ENCODE data around the gene PRKAG2. TPM values are rescaled to one million over a fixed set of nuclear protein-coding genes. Genes with fewer than 3 reads are reported as not detected.

The PRKAG2 gene
- total RNA-seq (10 to 100 TPM; 25.6 to 50.9 (median 41.3) TPM), polyA plus RNA-seq (10 to 100 TPM; 15.8 to 31.4 (median 18.3) TPM)
- long read RNA-seq, donor 1, partial matches to known transcripts = 0 of 3 reads
- long read RNA-seq, donor 1, other reads (novel, unspliced or antisense) = 0 of 3 reads
- long read RNA-seq, donor 2, partial matches to known transcripts = 0 of 1 reads
- long read RNA-seq, donor 2, other reads (novel, unspliced or antisense) = 0 of 1 reads

- DNase-seq = peak; percentile 93
- H3K36me3 ChIP-seq = no peaks in the 10 kb centered on the region
- TF ChIP-seq CTCF (IDR thresholded peaks at IDR 0.05 in 8 of 11, conservative IDR thresholded peaks at IDR 0.05 in 3 of 11) (peak in 4 of 11 experiments; percentile 12 to 31 (median 16)), POLR2AphosphoS5 (IDR thresholded peaks at IDR 0.05) (peak; percentile 60 to 74 (median 72)), POLR2A (IDR thresholded peaks at IDR 0.05) (peak in 1 of 3 donors; percentile 3)
- H3K27me3 ChIP-seq (replicated peaks in 1 of 7) = peaks cover 0 to 20% (median 0%) of the 10 kb centered on the region in 7 donors
- no peaks in the 10 kb centered on the region for H3K9me3 ChIP-seq
- peak within 1 kb of the TSS; percentile 77 to 99 (median 91) for H3K4me3 ChIP-seq
- WGBS, 5 donors = 0 to 1% (median 1%) methylated on average over 20 to 95 of the region's 95 CpGs
- peaks cover 5 to 43% (median 21%) of the 10 kb centered on the region in 6 donors for H3K4me1 ChIP-seq
- peak within 1 kb of the TSS; percentile 75 to 93 (median 86) for H3K27ac ChIP-seq
- intact Hi-C loops (cut with DNase I; ENCODE audit: low total_unique reads) = loop anchor here (10.0 kb wide), 1 partner anchor 242 kb away; no protein-coding TSS in a partner anchor
Observed at GRCh38 chr7:151876899-151877777, at the start of gene PRKAG2. Gene PRKAG2, minus strand, starts transcription at chr7:151877115. Its CDS starts 495 bp downstream, at chr7:151876620.

GRCh38 chr7:151926336-151926712 lies 49.4 kb upstream of the PRKAG2 start:
- H3K27me3 ChIP-seq (replicated peaks in 1 of 7) = peaks cover 0 to 5% (median 0%) of the 10 kb centered on the region in 7 donors
- H3K36me3 ChIP-seq = no peaks in the 10 kb centered on the region
- intact Hi-C loops (cut with DNase I; ENCODE audit: low total_unique reads) = no loop called here
- WGBS, 5 donors = 80 to 94% (median 90%) methylated on average over 2 to 5 of the region's 5 CpGs
- peak; percentile 73 for DNase-seq
- H3K27ac ChIP-seq = peak overlapping the region in 6 of 8 donors; percentile 71 to 87 (median 80)
- peaks cover 0 to 53% (median 20%) of the 10 kb centered on the region in 6 donors for H3K4me1 ChIP-seq
- H3K4me3 ChIP-seq = peak overlapping the region in 1 of 8 donors; percentile 41
- TF ChIP-seq POLR2A (IDR thresholded peaks at IDR 0.05) (no peak), POLR2AphosphoS5 (IDR thresholded peaks at IDR 0.05) (no peak), CTCF (IDR thresholded peaks at IDR 0.05 in 8 of 11, conservative IDR thresholded peaks at IDR 0.05 in 3 of 11) (no peak)
- no peaks in the 10 kb centered on the region for H3K9me3 ChIP-seq

GRCh38 chr7:151925446-151926335 lies 48.8 kb upstream of the PRKAG2 start:
- H3K9me3 ChIP-seq = no peaks in the 10 kb centered on the region
- H3K4me1 ChIP-seq = peaks cover 0 to 53% (median 20%) of the 10 kb centered on the region in 6 donors
- WGBS, 5 donors = 38 to 58% (median 47%) methylated on average over 22 of the region's 22 CpGs
- intact Hi-C loops (cut with DNase I; ENCODE audit: low total_unique reads) = no loop called here
- TF ChIP-seq POLR2AphosphoS5 (IDR thresholded peaks at IDR 0.05) = peak; percentile 57 to 64 (median 62)
- TF ChIP-seq POLR2A (IDR thresholded peaks at IDR 0.05) = no peak
- H3K36me3 ChIP-seq = no peaks in the 10 kb centered on the region
- H3K27me3 ChIP-seq (replicated peaks in 1 of 7) = peaks cover 0 to 5% (median 0%) of the 10 kb centered on the region in 7 donors
- peak overlapping the region in 2 of 8 donors; percentile 4 to 41 for H3K4me3 ChIP-seq
- peak overlapping the region in 7 of 8 donors; percentile 68 to 87 (median 80) for H3K27ac ChIP-seq
- peak; percentile 81 for DNase-seq

- peaks cover 0 to 7% (median 0%) of the 10 kb centered on the region in 7 donors for H3K27me3 ChIP-seq (replicated peaks in 1 of 7)
- peak; percentile 62 for DNase-seq
- no peak for TF ChIP-seq POLR2AphosphoS5 (IDR thresholded peaks at IDR 0.05)
- TF ChIP-seq CTCF (IDR thresholded peaks at IDR 0.05 in 8 of 11, conservative IDR thresholded peaks at IDR 0.05 in 3 of 11) = no peak
- TF ChIP-seq POLR2A (IDR thresholded peaks at IDR 0.05) = no peak
- no peak overlapping the region for H3K4me3 ChIP-seq
- no peaks in the 10 kb centered on the region for H3K36me3 ChIP-seq
- H3K4me1 ChIP-seq = peaks cover 0 to 53% (median 20%) of the 10 kb centered on the region in 6 donors
- no peaks in the 10 kb centered on the region for H3K9me3 ChIP-seq
- peak overlapping the region in 4 of 8 donors; percentile 76 to 88 (median 85) for H3K27ac ChIP-seq
- intact Hi-C loops (cut with DNase I; ENCODE audit: low total_unique reads) = no loop called here
- 86 to 96% (median 88%) methylated on average over 8 of the region's 8 CpGs for WGBS, 5 donors
Observed at GRCh38 chr7:151924508-151924907, 47.6 kb upstream of the PRKAG2 start.
